HCT116 (cell line): ENCODE measurements around the gene DUSP16. TPM values are rescaled to one million over a fixed set of nuclear protein-coding genes. Genes with fewer than 3 reads are reported as not detected.

ENCODE experiments used
- ATAC-seq: fragments of 200-7000 bp; cut with Tn5 transposase; 2 replicates; pipeline ENCODE4 v1.9.1; 2020; ENCODE audit warnings: mild to moderate bottlenecking, moderate library complexity
- BruUV-seq: library from RNA; stranded (reverse); fragments of 400-500 nt; replicated peaks from 2 replicates; lab custom pipeline; 2021; lab: Mats Ljungman, UMichigan
- CTCF ChIA-PET: fragments of 300-600 bp; sonication (Branson Sonifier 250); formaldehyde crosslinking; loops from one replicate; lab custom pipeline; 2021; ENCODE audit warnings: antibody characterized with exemption; lab: Charles Lee
- POLR2A ChIA-PET: fragments of 300-600, 350-600 bp; sonication (Branson Sonifier 250); formaldehyde crosslinking; loops from one replicate; lab custom pipeline; 2021; ENCODE audit warnings: antibody characterized with exemption; lab: Charles Lee
- RAD21 ChIA-PET, 2 experiments: fragments of 300-600 bp; sonication (Branson Sonifier 250); formaldehyde crosslinking; loops; one replicate each; lab custom pipeline; 2023; ENCODE audit warnings: low total read pairs in 2 of 2; ENCODE audit not compliant: uncharacterized antibody in 2 of 2, unreplicated experiment in 2 of 2, low non-redundant PET in 1 of 2; lab: Charles Lee
- DNase-seq: peaks from one replicate; pipeline ENCODE4 v3.0.0-alpha.2; 2010; ENCODE audit warnings: low read depth, low spot score
- H2AFZ ChIP-seq: fragments of 200-600 bp; shearing (Covaris generic), sonication (generic); 2 replicates; pipeline ENCODE4 v1.6.1; 2017; ENCODE audit warnings: low read depth, mixed run types, mixed read lengths, antibody characterized with exemption, low read length; ENCODE audit not compliant: poor library complexity, severe bottlenecking
- H3K27ac ChIP-seq: 2 replicates; pipeline ENCODE4 v1.5.1; 2012; ENCODE audit warnings: low read depth, low read length
- H3K27me3 ChIP-seq: fragments of 200-600 bp; sonication (generic); 2 replicates; pipeline ENCODE4 v1.6.1; 2016; ENCODE audit warnings: mixed run types, low read length, mixed read lengths; ENCODE audit not compliant: insufficient read depth
- H3K36me3 ChIP-seq, 2 experiments: fragments of 200-500 bp in 1 of 2; fragments of 200-600 bp in 1 of 2; sonication (Bioruptor generic) in 1 of 2; sonication (generic) in 1 of 2; 2 replicates each; pipeline versions ENCODE4 v1.5.1 to v1.6.1; 2014 to 2016; ENCODE audit warnings: low read length in 2 of 2, inconsistent platforms in 1 of 2, mixed read lengths in 1 of 2, mixed run types in 1 of 2; ENCODE audit not compliant: insufficient read depth in 2 of 2, control insufficient read depth in 1 of 2
- H3K4me1 ChIP-seq, 2 experiments: fragments of 200-600 bp in 1 of 2; sonication (generic) in 1 of 2; 2 replicates each; pipeline versions ENCODE4 v1.5.1 to v1.6.1; 2012 to 2017; ENCODE audit warnings: low read length in 2 of 2, inconsistent platforms in 1 of 2, mild to moderate bottlenecking in 1 of 2, mixed read lengths in 1 of 2, mixed run types in 1 of 2, moderate library complexity in 1 of 2; ENCODE audit not compliant: insufficient read depth in 2 of 2, control insufficient read depth in 1 of 2
- H3K4me2 ChIP-seq: fragments of 200-600 bp; sonication (generic); 2 replicates; pipeline ENCODE4 v1.6.1; 2017; ENCODE audit warnings: mixed run types, low read length, mixed read lengths
- H3K4me3 ChIP-seq, 2 experiments: fragments of 200-600 bp in 1 of 2; sonication (generic) in 1 of 2; replicated peaks in 1 of 2; 2 replicates each; pipeline ENCODE4 v1.5.1; 2011 to 2016; ENCODE audit warnings: low read length in 2 of 2, control low read depth in 1 of 2, low read depth in 1 of 2, mild to moderate bottlenecking in 1 of 2, mixed read lengths in 1 of 2, mixed run types in 1 of 2
- H3K79me2 ChIP-seq: fragments of 200-600 bp; sonication (generic); 2 replicates; pipeline ENCODE4 v1.6.1; 2017; ENCODE audit warnings: mild to moderate bottlenecking, mixed run types, low read length, moderate library complexity, mixed read lengths; ENCODE audit not compliant: insufficient read depth
- H3K9ac ChIP-seq: fragments of 200-600 bp; sonication (generic); 2 replicates; pipeline ENCODE4 v1.6.1; 2016; ENCODE audit warnings: low read length, mixed read lengths
- H3K9me2 ChIP-seq: fragments of 200-600 bp; sonication (generic), shearing (Covaris generic); 2 replicates; pipeline ENCODE4 v1.6.1; 2017; ENCODE audit warnings: mixed run types, mild to moderate bottlenecking, moderate library complexity; ENCODE audit not compliant: insufficient read depth
- H3K9me3 ChIP-seq, 2 experiments: fragments of 200-500 bp in 1 of 2; fragments of 200-600 bp in 1 of 2; sonication (Bioruptor generic) in 1 of 2; sonication (generic) in 1 of 2; 2 replicates each; pipeline ENCODE4 v1.6.1; 2014 to 2017; ENCODE audit warnings: low read length in 2 of 2, mixed read lengths in 2 of 2, inconsistent platforms in 1 of 2, low read depth in 1 of 2, mild to moderate bottlenecking in 1 of 2, mixed run types in 1 of 2, moderate library complexity in 1 of 2; ENCODE audit not compliant: control insufficient read depth in 1 of 2, insufficient read depth in 1 of 2
- H4K20me1 ChIP-seq: fragments of 200-600 bp; sonication (generic), shearing (Covaris generic); 2 replicates; pipeline ENCODE4 v1.6.1; 2017; ENCODE audit warnings: mixed run types, mild to moderate bottlenecking, moderate library complexity; ENCODE audit not compliant: insufficient read depth
- ATF3 ChIP-seq: IDR thresholded peaks from 2 replicates; pipeline ENCODE4 v1.6.1; 2012
- CEBPB ChIP-seq: IDR thresholded peaks from 2 replicates; pipeline ENCODE4 v1.6.1; 2012; ENCODE audit warnings: low read depth
- CTCF ChIP-seq, 3 experiments: fragments of 200-600 bp in 1 of 3; sonication (generic) in 1 of 3; IDR thresholded peaks in 2 of 3; conservative IDR thresholded peaks in 1 of 3; 2 replicates each; pipeline ENCODE4 v1.5.1; 2012 to 2017; ENCODE audit warnings: low read depth in 2 of 3, low read length in 2 of 3, antibody characterized with exemption in 1 of 3, borderline replicate concordance in 1 of 3, control low read depth in 1 of 3, mild to moderate bottlenecking in 1 of 3, mixed read lengths in 1 of 3, mixed run types in 1 of 3, moderate library complexity in 1 of 3; ENCODE audit not compliant: insufficient read depth in 1 of 3
- EGR1 ChIP-seq: IDR thresholded peaks from 2 replicates; pipeline ENCODE4 v1.6.1; 2012; ENCODE audit warnings: low read depth
- ELF1 ChIP-seq: IDR thresholded peaks from 2 replicates; pipeline ENCODE4 v1.6.1; 2012; ENCODE audit warnings: low read depth, borderline replicate concordance
- EZH2 ChIP-seq: fragments of 200-600 bp; sonication (generic); IDR thresholded peaks from 2 replicates; pipeline ENCODE4 v1.6.1; 2017; ENCODE audit warnings: antibody characterized with exemption, mixed run types
- EZH2phosphoT487 ChIP-seq: fragments of 200-600 bp; IDR thresholded peaks from 2 replicates; pipeline ENCODE4 v1.6.1; 2018; ENCODE audit warnings: antibody characterized with exemption, borderline replicate concordance
- JUND ChIP-seq: IDR thresholded peaks from 2 replicates; pipeline ENCODE4 v1.6.1; 2012
- MAX ChIP-seq: IDR thresholded peaks from 2 replicates; pipeline ENCODE4 v1.6.1; 2012
- POLR2A ChIP-seq: IDR thresholded peaks from 2 replicates; pipeline ENCODE4 v1.7.0; 2011; ENCODE audit warnings: borderline replicate concordance; ENCODE audit not compliant: insufficient read depth, insufficient read length; ENCODE audit errors: extremely low read depth
- RAD21 ChIP-seq: IDR thresholded peaks from 2 replicates; pipeline ENCODE4 v1.6.1; 2012; ENCODE audit warnings: low read depth, mild to moderate bottlenecking
- REST ChIP-seq: IDR thresholded peaks from 2 replicates; pipeline ENCODE4 v1.6.1; 2012; ENCODE audit warnings: low read depth
- SP1 ChIP-seq: IDR thresholded peaks from 2 replicates; pipeline ENCODE4 v1.6.1; 2012; ENCODE audit warnings: low read depth
- YY1 ChIP-seq: IDR thresholded peaks from 2 replicates; pipeline ENCODE4 v1.6.1; 2011; ENCODE audit warnings: low read length, low read depth, moderate library complexity, mild to moderate bottlenecking; ENCODE audit not compliant: insufficient replicate concordance; ENCODE audit errors: extremely low read depth
- ZNF274 ChIP-seq: fragments of 200-500 bp; sonication (Bioruptor generic); IDR thresholded peaks from 2 replicates; pipeline ENCODE4 v1.6.1; 2014; ENCODE audit warnings: mild to moderate bottlenecking, low read depth, low read length, inconsistent platforms
- intact Hi-C: fragments of 100-400 bp; cut with micrococcal nuclease; formaldehyde crosslinking; loops from 2 replicates; pipeline ENCODE4 v1.10.0; 2022
- total RNA-seq: library from RNA; stranded (reverse); gene quantifications from one replicate; pipeline ENCODE4 v1.2.1, GENCODE V29; 2021; ENCODE audit not compliant: unreplicated experiment

DUSP16 gene
- total RNA-seq, 1 experiment from 2014 or later: 13.4 TPM

GRCh38 chr12:12445882-12446181, 116.8 kb downstream of the DUSP16 start (continued):
- TF ChIP-seq CTCF (IDR thresholded peaks at IDR 0.05 in 2 of 3, conservative IDR thresholded peaks at IDR 0.05 in 1 of 3; ENCODE audit: borderline replicate concordance in 1 of 3, insufficient read depth in 1 of 3, low read depth in 2 of 3, low read length in 2 of 3): no peak
- TF ChIP-seq EGR1: no peak
- TF ChIP-seq SP1: no peak
- TF ChIP-seq MAX: no peak
- TF ChIP-seq ZNF274: no peak
- TF ChIP-seq ELF1: no peak
- no peak for TF ChIP-seq YY1

- Histone ChIP-seq H3K4me1 (peaks cover 5 to 12% of the 10 kb centered on the region in 2 experiments), H3K4me2 (no peak overlapping the region), H3K9ac (no peak overlapping the region), H3K79me2 (no peaks in the 10 kb centered on the region), H3K36me3 (no peaks in the 10 kb centered on the region), H3K9me3 (no peaks in the 10 kb centered on the region), H2AFZ (no peak overlapping the region), H3K9me2 (no peaks in the 10 kb centered on the region), H4K20me1 (no peaks in the 10 kb centered on the region), H3K4me3 (no peak overlapping the region), H3K27ac (no peak overlapping the region), H3K27me3 (no peaks in the 10 kb centered on the region)
- ChIA-PET POLR2A (no interaction called here), CTCF (no interaction called here), RAD21 (no interaction called here)
- ATAC-seq (no peak), DNase-seq (no peak)
- no TSS peak for BruUV-seq
- no peak for TF ChIP-seq RAD21
- no peak for TF ChIP-seq REST
- TF ChIP-seq POLR2A: no peak
- TF ChIP-seq CEBPB: no peak
- no peak for TF ChIP-seq EZH2phosphoT487
- no peak for TF ChIP-seq JUND
- no peak for TF ChIP-seq SP1
- no peak for TF ChIP-seq ELF1
- no peak for TF ChIP-seq ATF3
- no peak for TF ChIP-seq EZH2
- no peak for TF ChIP-seq YY1
- intact Hi-C loops: no loop called here
Measured at GRCh38 chr12:12445165-12445881, 117.3 kb downstream of the DUSP16 start.
